NCI-H146 (cell line): ENCODE results near the gene GYPC.
"Not testable (repeated sequence)": the region's sequence is repeated elsewhere in the genome, so short reads cannot be mapped to it uniquely, and the experiment has no call there.

Experiments
- DNase-seq: peaks from one replicate; lab custom pipeline; 2025; lab: John Stamatoyannopoulos, UW

GYPC gene

DNA sequence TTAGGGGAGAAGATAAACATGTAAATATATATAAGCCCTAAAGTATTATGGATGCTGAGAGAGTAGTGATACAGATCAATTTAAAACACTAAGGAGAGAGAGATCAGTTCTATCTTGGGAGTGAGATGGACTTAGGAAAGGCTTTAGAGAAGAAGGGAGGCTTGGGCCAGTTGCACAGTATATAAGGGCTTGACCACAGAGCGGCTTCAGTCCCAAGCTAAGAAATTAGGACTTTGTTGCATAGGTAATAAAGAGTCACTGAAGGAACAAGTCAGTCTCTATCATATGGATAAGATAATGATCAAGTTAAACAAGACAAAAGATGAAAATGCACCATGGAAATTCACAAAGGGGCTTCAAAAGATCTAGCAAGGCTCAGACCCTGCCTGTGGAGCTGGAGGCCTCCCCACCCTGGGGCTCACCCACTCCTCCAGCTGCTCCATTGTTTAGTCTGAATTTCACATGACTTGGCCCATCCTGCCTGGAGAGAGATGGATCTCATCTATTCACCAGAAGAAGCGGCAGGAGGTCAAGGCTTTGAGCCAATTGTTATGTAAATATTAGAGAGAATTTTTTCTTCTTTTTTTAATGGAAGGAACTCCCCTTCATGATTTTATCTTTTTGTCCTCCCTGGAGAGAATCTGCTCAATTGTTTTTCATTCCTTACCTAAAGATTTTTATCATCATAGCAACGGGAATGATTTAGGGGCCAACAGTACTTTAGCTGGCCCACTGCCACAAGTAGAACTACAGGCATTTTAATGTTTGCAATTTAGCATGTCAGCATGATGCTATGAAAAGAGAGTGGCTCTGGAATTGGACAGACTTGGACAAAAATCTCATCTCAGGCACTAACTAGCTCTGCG lies 44.0 kb downstream of the GYPC start:
- no peak for DNase-seq

GRCh38 chr2:126700677-126701076 lies 44.7 kb downstream of the GYPC start:
- no peak for DNase-seq

- no peak for DNase-seq
These were observed 47.4 kb downstream of the GYPC start for GRCh38 chr2:126703311-126703710.

- no peak for DNase-seq
These were observed 48.6 kb downstream of the GYPC start for GRCh38 chr2:126704434-126705160.

- no peak for DNase-seq
These were observed 51.2 kb downstream of the GYPC start for GRCh38 chr2:126707191-126707590.

DNA sequence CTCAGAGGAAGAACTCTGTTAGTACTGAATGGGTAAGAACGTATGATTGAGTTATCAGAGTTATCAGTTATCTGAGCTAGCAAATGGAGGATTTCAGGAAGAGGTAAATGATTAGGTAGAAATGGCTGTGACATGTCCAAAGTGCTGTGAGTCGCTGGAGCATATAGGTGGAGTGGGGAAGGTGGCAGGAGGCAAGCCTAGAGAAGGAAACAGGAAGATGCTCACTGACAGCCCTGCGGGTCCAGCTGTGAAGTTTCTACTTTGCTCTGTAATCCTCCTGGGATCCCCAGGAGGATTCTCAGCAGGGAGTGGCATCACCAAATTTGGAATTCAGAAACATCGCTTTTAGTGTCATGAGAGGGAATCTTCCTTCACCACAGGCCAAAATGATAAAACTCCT lies 52.0 kb downstream of the GYPC start:
- no peak for DNase-seq

DNA sequence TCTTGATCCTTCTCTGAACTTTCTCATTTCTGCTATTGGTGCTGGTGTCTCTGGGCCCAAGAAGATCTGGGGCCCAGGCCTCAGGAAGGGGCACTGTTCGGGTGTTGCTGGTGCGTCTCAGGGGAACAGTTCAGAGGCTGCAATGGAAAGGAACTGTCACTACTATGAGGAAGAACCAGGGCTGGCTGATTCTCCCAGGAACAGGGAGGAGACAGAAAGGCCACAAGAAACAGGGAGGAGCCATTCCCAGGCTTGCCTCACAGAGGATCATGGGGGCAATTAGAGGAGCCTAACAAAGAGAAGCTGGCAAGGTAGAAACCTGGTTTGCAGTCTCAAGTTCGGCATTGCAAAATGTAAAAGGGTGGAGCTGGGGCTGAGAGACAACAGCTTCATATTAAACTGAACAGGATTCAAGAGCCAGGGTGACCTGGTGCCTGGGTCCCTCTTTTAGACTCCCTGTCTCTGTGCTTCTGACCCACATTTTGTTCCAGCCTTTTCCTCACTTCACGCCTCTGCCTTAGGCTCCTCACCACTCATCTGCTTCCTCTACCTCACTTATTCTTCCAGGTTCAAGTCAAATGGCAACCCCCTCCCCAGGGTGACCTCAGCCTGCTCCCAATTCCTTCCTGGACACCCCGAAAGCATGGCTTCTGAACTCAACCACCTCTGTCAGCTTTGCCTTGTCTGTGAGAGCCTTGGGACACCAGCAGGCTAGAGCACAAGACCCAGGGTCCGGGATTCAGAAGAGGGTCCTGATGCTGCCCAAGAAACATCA lies 58.4 kb downstream of the GYPC start:
- no peak for DNase-seq

DNA sequence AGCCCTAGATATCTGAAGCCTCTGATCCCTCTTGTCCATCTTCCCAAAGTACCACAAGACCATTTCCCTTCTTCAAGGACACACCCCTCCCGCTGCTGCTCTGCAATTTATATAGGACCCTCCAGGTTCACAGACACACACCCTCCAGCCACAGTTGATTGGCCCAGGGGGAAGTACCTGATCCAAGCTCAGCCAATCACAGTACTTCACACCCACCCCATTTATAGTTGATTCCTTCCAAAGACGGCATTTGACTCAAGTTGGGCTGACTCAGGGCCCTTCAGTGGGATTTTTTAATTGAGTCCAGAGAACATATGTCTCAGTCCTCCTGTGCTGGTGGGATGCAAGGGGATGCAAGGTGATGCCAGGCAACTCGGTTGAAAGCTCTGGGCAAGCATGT lies 59.2 kb downstream of the GYPC start:
- no peak for DNase-seq

DNA sequence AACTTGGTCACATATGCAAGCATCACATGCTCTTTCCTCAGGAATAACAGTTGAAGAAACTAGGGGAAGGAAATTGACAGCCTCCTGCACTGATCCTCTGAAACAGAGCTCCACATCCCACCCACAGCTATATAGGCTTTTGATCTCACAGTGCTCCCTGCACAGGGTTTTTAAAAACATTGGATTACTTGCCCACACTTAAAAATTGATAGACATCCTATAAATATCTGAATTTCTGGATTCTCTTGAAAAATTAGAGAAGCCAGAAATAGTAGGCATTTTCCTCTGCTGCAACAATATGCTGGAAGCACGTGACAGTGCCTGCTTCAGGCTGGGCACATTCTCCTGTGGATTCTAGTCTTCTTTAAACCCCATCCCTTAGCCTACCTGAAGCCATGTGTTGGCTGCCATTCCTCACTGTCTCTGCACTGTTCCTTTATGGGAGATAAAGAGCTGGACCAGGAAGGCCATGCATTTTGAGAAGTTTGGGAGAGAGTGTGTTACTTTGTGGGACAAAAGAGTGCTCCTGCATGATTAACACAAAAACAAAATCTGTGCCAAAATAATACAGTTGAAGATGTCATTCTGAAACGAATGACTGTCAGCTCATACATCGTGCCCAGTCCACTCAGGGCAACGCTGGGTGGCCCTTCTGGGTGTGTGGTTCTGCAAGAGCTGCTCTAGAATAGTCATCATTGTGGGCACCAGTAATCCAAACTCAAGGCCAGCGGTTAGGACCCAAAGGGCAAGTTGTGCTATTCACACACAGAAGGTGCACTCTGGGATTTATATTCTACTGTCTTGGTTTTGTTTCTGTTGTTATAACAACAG lies 59.8 kb downstream of the GYPC start:
- DNase-seq = no peak

- not testable (repeated sequence) for DNase-seq
These were observed 61.3 kb downstream of the GYPC start for GRCh38 chr2:126717277-126717676.

- no peak for DNase-seq
These were observed 62.0 kb downstream of the GYPC start for GRCh38 chr2:126717928-126718327.

- DNase-seq = no peak
These were observed 63.4 kb downstream of the GYPC start for GRCh38 chr2:126719191-126719832.

DNA sequence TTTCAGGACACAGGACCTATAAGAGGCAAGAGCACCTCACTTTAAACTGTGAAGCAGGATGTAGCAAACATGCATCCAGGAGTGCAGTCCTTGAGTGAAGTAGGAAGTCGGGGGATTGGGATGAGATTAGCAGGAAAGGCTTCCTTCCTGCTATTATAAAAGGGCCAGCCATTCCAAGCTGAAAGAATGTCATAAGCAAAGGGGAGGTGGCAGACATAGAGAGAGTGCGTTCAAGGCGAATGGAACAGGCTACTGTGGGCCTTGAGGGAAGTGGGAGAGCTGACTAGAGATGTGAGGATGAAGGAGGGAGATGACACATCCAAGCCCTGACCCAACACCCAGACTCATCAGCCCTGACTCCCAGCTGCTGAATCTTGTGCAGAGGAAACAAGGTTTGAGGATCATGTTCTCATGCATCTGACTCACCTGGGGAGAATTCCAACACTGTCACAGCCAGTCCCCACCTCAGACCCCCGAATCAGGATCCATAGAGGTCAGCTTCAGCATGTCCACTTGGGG lies 63.9 kb downstream of the GYPC start:
- DNase-seq = no peak

DNA sequence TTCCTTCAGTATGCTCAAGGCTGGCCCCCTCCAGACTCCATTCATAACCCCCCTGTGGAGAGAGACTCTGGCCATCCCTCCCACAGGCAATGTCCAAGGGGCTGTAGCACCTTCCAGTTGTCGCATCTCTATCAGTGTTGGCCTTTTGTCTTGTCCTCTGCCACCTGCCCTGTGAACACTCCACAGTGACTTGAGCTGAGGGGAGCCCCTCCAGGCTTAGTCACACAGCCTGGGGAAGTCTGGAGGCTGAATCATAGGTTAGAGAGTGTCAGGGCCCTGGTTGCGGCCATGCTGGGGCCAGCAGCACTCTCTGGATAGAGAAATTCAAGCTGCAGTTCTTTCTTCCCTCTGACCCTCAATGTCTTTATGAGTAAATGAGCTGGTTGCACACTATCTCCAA lies 64.7 kb downstream of the GYPC start:
- DNase-seq = no peak

DNA sequence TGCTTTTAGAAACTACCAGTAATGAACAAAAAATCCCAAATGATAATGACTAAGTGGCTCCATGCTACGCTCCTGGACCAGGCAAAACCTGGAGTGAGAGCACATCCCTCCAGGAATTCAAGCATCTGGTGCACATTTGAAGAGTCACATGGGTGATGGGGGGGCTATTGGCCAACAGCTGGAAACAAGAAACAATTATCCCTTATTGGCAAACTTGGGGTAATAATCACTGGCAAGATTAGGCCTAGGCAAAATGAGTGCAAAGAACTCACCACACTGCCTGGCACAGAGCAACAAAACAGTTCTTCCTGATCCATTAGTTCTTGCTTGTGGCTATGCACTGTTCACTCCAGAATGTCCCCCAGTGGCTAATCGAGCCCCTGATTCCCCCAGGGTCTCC lies 66.1 kb downstream of the GYPC start:
- DNase-seq = no peak

- no peak for DNase-seq
These were observed 66.6 kb downstream of the GYPC start for GRCh38 chr2:126722546-126722945.

GRCh38 chr2:126723281-126723815 lies 67.4 kb downstream of the GYPC start:
- DNase-seq = no peak

GRCh38 chr2:126725580-126725979 lies 69.6 kb downstream of the GYPC start:
- no peak for DNase-seq

GRCh38 chr2:126729896-126730295 lies 73.9 kb downstream of the GYPC start:
- DNase-seq = no peak

DNA sequence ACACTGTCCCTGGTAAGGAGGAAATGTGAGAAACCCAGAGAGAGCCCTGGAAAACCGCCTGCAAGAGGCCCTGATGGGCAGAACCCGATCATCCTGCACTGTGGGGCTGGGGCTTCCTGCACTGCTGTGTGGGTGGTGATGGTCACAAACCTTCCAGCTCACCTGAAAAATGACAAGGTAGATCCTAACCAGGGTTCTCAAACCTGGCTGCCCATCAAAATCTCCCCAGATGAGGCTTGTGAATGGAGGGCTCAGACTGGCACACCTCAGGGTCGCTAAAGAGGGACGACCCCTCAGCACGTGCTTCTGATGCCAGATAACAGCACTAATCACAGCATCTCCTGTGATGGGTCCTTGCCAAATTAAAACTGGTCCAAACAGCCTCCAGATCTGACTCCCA lies 74.7 kb downstream of the GYPC start:
- no peak for DNase-seq

DNA sequence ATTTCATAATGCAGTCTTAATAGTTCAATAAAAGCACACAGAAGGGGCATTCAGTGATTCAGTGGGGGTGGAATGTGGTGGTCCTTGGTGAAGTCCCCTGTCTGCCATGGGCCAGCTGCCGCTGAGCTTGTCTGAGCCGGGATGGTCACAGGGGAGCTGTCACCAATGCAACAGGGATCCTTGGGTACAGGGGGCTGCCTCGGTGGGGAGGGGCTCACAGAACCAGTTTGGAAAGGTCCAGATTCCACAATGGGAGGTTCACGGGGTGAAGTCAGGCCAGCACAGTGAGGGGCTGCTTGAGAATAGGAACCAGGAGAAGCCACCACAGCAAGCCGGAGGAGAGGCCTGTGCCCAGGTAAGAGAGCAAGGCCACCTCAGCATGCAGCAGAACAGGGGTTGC lies 75.4 kb downstream of the GYPC start:
- DNase-seq = no peak
